Parathyroid adenoma (tissue), 2 donors: Measurements from ENCODE around the gene DOCK2.

Experiments used
- H2AFZ ChIP-seq: fragments of 300-600 bp; sonication (generic); one replicate; pipeline ENCODE4 v1.7.0; 2017; ENCODE audit warnings: antibody characterized with exemption, mild to moderate bottlenecking
- H3K27ac ChIP-seq: fragments of 300-600 bp; sonication (generic); one replicate; pipeline ENCODE4 v1.7.0; 2017
- H3K27me3 ChIP-seq: fragments of 300-600 bp; sonication (generic); one replicate; pipeline ENCODE4 v1.7.0; 2017; ENCODE audit warnings: low read length; ENCODE audit not compliant: control insufficient read depth, insufficient read depth
- H3K36me3 ChIP-seq: fragments of 300-600 bp; sonication (generic); one replicate; pipeline ENCODE4 v1.7.0; 2017; ENCODE audit warnings: low read length; ENCODE audit not compliant: control insufficient read depth, insufficient read depth
- H3K4me1 ChIP-seq: fragments of 300-600 bp; sonication (generic); one replicate; pipeline ENCODE4 v1.7.0; 2017; ENCODE audit warnings: control low read depth
- H3K4me2 ChIP-seq: fragments of 300-600 bp; sonication (generic); one replicate; pipeline ENCODE4 v1.7.0; 2017; ENCODE audit warnings: low read length
- H3K4me3 ChIP-seq: fragments of 300-600 bp; sonication (generic); one replicate; pipeline ENCODE4 v1.7.0; 2017; ENCODE audit warnings: low read depth, low read length
- H3K79me2 ChIP-seq: fragments of 300-600 bp; sonication (generic); one replicate; pipeline ENCODE4 v1.7.0; 2017; ENCODE audit warnings: control low read depth
- H3K9ac ChIP-seq: fragments of 300-600 bp; sonication (generic); one replicate; pipeline ENCODE4 v1.7.0; 2017; ENCODE audit warnings: mild to moderate bottlenecking
- H3K9me3 ChIP-seq: fragments of 300-600 bp; sonication (generic); one replicate; pipeline ENCODE4 v1.7.0; 2017; ENCODE audit warnings: low read length; ENCODE audit not compliant: control insufficient read depth
- TF ChIP-seq, protein P1 (sequence below): fragments of 300-600 bp; sonication (generic); IDR thresholded peaks from one replicate; pipeline ENCODE4 v1.7.0; 2017; ENCODE audit warnings: antibody characterized with exemption, mild to moderate bottlenecking
- donor health status: primary hyperparathyroidism.

DOCK2 gene

DNA sequence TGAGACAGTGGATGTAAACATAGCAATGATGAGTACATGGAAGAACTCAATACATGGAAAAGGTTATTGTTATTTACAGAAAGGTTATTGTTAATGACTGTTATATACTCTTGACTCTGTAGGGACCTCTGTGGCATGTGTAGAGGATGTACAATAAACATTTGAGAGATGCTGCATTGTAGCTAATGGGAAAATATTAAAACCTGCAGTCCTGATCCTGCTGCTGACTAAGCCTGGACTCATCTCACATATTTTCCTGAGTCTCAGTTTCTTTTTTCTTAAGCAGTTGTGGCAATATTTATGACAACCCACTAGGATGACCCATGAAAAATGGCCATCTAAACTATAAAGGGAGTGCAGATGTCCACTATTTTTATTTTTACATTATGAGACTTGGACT lies 75.4 kb downstream of the DOCK2 start:
- H3K27ac ChIP-seq = no peak overlapping the region
- no peaks in the 10 kb centered on the region for H3K27me3 ChIP-seq
- H3K4me2 ChIP-seq = no peak overlapping the region
- no peak overlapping the region for H3K4me3 ChIP-seq
- no peaks in the 10 kb centered on the region for H3K4me1 ChIP-seq
- TF ChIP-seq, protein P1, sequence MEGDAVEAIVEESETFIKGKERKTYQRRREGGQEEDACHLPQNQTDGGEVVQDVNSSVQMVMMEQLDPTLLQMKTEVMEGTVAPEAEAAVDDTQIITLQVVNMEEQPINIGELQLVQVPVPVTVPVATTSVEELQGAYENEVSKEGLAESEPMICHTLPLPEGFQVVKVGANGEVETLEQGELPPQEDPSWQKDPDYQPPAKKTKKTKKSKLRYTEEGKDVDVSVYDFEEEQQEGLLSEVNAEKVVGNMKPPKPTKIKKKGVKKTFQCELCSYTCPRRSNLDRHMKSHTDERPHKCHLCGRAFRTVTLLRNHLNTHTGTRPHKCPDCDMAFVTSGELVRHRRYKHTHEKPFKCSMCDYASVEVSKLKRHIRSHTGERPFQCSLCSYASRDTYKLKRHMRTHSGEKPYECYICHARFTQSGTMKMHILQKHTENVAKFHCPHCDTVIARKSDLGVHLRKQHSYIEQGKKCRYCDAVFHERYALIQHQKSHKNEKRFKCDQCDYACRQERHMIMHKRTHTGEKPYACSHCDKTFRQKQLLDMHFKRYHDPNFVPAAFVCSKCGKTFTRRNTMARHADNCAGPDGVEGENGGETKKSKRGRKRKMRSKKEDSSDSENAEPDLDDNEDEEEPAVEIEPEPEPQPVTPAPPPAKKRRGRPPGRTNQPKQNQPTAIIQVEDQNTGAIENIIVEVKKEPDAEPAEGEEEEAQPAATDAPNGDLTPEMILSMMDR = no peak
- no peaks in the 10 kb centered on the region for H3K79me2 ChIP-seq
- H3K9me3 ChIP-seq = no peaks in the 10 kb centered on the region
- H2AFZ ChIP-seq = no peak overlapping the region
- no peak overlapping the region for H3K9ac ChIP-seq
- no peaks in the 10 kb centered on the region for H3K36me3 ChIP-seq

DNA sequence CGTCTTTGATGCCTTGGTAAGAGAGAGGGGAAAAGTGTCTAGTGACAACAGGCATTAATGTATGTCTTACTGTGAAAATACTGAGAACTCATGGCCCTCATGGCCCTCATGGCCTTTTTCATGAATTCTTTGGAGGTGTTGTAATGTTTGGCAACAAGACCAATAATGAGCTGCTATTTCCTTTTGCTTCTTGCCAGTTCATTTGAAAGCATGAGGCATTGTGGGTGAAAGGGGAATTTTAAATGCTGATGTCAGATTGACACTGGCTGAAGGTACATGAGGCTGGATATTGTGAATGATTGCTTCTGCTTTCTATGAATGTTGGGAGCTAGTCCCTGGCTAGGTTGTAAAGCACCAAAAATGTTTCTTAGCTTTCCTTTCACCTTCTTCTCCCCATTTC lies 79.2 kb downstream of the DOCK2 start:
- H3K4me2 ChIP-seq = no peak overlapping the region
- no peak overlapping the region for H3K4me3 ChIP-seq
- H3K79me2 ChIP-seq = no peaks in the 10 kb centered on the region
- H3K9me3 ChIP-seq = no peaks in the 10 kb centered on the region
- TF ChIP-seq, protein P1 = no peak
- no peaks in the 10 kb centered on the region for H3K4me1 ChIP-seq
- H3K9ac ChIP-seq = no peak overlapping the region
- H2AFZ ChIP-seq = no peak overlapping the region
- no peaks in the 10 kb centered on the region for H3K36me3 ChIP-seq
- H3K27ac ChIP-seq = no peak overlapping the region
- H3K27me3 ChIP-seq = no peaks in the 10 kb centered on the region

DNA sequence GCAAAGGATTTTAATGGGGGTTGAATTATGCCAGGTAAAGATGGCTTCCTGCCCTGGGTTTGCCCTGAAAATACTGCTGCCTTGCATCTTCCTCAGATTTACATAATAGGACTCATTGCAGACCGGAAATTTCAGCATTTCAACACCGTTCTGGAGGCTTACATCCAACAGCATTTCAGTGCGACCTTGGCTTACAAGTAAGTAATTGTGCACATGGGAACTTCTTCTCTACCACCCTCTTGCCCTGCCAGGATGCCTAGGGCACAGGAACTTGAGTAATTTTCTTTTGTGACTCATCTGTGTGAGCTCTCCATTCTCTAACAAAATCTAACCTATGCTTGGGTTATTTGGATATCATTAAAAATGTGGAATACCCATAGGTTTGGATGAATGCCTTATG lies 80.2 kb downstream of the DOCK2 start:
- Histone ChIP-seq H3K4me1 (no peaks in the 10 kb centered on the region), H3K36me3 (no peaks in the 10 kb centered on the region), H3K4me3 (no peak overlapping the region), H2AFZ (no peak overlapping the region), H3K27me3 (no peaks in the 10 kb centered on the region), H3K9ac (no peak overlapping the region), H3K9me3 (no peaks in the 10 kb centered on the region), H3K4me2 (no peak overlapping the region), H3K27ac (no peak overlapping the region), H3K79me2 (no peaks in the 10 kb centered on the region)
- TF ChIP-seq, protein P1 = no peak

DNA sequence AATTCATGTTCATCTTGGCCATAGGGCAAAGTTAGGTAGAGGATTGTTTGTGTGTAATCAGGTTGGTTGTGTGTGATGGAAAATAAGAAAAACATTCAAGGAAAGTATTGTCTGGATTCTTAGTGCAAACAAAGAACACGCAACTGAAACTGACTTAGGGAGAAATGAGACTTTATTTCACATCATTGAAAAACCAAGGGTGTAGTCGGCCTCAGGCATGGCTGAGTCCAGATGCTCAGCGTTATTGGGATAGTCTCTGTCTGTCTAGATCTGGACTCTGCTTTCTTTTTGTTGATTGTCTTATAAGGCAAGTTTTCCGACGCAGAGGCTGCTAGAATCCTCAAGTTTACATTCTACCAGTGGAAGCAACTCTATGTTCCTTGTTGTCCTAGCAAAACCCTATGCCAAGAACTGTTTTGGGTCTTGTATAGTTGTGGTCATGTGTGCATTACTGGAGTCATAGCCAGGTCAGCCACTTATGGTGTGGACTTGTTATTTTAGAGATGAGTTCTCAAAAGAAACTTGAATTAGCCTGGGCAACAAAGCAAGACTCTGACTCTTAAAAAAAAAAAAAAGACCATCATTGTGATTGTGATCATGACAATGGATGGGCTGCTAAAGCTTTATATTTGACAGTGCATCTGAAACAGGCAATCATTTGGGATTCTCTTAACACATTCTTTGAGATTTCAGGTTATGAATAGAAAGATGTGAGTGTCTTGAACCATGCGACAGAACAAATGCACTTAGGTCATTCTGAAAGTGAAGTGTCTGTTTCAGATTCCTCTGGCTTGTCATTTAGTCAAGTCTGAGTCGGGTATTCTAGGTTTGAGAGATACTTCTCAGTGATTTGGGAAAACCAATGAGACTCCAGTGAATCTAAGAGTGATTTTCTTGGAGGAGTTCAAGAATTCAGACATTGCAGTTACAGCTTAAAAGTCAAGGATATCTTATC lies 82.6 kb downstream of the DOCK2 start:
- TF ChIP-seq, protein P1 = no peak
- no peaks in the 10 kb centered on the region for H3K4me1 ChIP-seq
- no peaks in the 10 kb centered on the region for H3K27me3 ChIP-seq
- no peak overlapping the region for H3K27ac ChIP-seq
- no peak overlapping the region for H2AFZ ChIP-seq
- H3K4me3 ChIP-seq = no peak overlapping the region
- H3K36me3 ChIP-seq = no peaks in the 10 kb centered on the region
- H3K79me2 ChIP-seq = no peaks in the 10 kb centered on the region
- no peak overlapping the region for H3K4me2 ChIP-seq
- no peak overlapping the region for H3K9ac ChIP-seq
- H3K9me3 ChIP-seq = no peaks in the 10 kb centered on the region

DNA sequence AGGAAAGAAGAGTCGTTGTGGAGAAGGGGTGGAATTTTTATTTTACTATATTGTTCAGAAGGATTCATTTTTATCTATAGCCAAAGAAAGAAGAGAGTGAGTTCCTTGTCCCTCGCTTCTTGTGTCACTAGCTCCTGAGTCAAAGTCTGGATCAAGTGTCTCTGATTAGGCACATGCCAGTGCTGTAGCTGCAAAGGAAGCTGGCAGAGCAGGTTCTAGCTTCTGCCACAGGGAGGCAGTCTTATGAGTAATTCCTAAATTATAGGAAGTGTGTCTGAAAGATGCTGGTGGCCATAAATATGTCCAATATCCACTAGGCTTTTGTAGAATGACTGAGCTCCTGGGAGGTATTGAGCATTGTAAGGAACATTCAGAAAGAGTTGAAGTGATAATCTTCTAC lies 84.7 kb downstream of the DOCK2 start:
- Histone ChIP-seq H3K9me3 (no peaks in the 10 kb centered on the region), H3K27ac (no peak overlapping the region), H2AFZ (no peak overlapping the region), H3K4me1 (no peaks in the 10 kb centered on the region), H3K79me2 (no peaks in the 10 kb centered on the region), H3K9ac (no peak overlapping the region), H3K27me3 (no peaks in the 10 kb centered on the region), H3K36me3 (no peaks in the 10 kb centered on the region), H3K4me2 (no peak overlapping the region), H3K4me3 (no peak overlapping the region)
- TF ChIP-seq, protein P1 = no peak
